Esophagus muscularis mucosa (tissue), 4 donors: ENCODE measurements around the gene RGS16. TPM values are rescaled to one million over a fixed set of nuclear protein-coding genes. Genes with fewer than 3 reads are reported as not detected.

Experiments used
- DNase-seq: peaks from one replicate; pipeline ENCODE4 v3.0.0-alpha.2; 2017; ENCODE audit errors: extremely low spot score
- H3K27ac ChIP-seq, 4 donors: fragments of 200-600 bp; sonication (generic); replicated peaks in 1 of 4; 1 replicate in 3 of 4; 2 replicates in 1 of 4; pipeline ENCODE4 v1.5.1; 2016 to 2019; ENCODE audit warnings: mild to moderate bottlenecking in 1 of 4
- H3K27me3 ChIP-seq, 4 donors: fragments of 200-600 bp; sonication (generic); one replicate each; pipeline versions ENCODE4 v1.5.1 to v1.6.0; 2016 to 2019
- H3K36me3 ChIP-seq, 4 donors: fragments of 200-600 bp; sonication (generic); one replicate each; pipeline ENCODE4 v1.5.1; 2016 to 2019
- H3K4me1 ChIP-seq, 4 donors: fragments of 200-600 bp; sonication (generic); one replicate each; pipeline ENCODE4 v1.5.1; 2016 to 2019
- H3K4me3 ChIP-seq, 4 donors: fragments of 200-600 bp; sonication (generic); 1 replicate in 2 of 4; 2 replicates in 2 of 4; pipeline ENCODE4 v1.5.1; 2016 to 2019; ENCODE audit warnings: mild to moderate bottlenecking in 4 of 4, moderate library complexity in 1 of 4
- H3K9me3 ChIP-seq, 4 donors: fragments of 200-600 bp; sonication (generic); 1 replicate in 3 of 4; 2 replicates in 1 of 4; pipeline ENCODE4 v1.5.1; 2016 to 2019
- CTCF ChIP-seq, 3 experiments: fragments of 200-600 bp in 2 of 3; fragments of 450-650 bp in 1 of 3; sonication (generic) in 2 of 3; IDR thresholded peaks; one replicate each; pipeline ENCODE4 v1.5.1; 2017 to 2019; ENCODE audit warnings: antibody characterized with exemption in 3 of 3, mild to moderate bottlenecking in 2 of 3, moderate library complexity in 1 of 3
- EP300 ChIP-seq: sonication (generic); formaldehyde crosslinking; IDR thresholded peaks from one replicate; pipeline ENCODE4 v1.6.1; 2017; ENCODE audit warnings: antibody characterized with exemption
- POLR2A ChIP-seq: fragments of 450-650 bp; IDR thresholded peaks from one replicate; pipeline ENCODE4 v1.6.1; 2017; ENCODE audit warnings: antibody characterized with exemption, moderate library complexity, mild to moderate bottlenecking, low read depth
- POLR2AphosphoS5 ChIP-seq, 2 donors: sonication (generic); formaldehyde crosslinking; IDR thresholded peaks; one replicate each; pipeline ENCODE4 v1.6.1; 2017; ENCODE audit warnings: antibody characterized with exemption in 2 of 2
- WGBS: methylation state at CpG from one replicate; pipeline ENCODE4 v1.1.5; 2018; 5-methylcytosine and 5-hydroxymethylcytosine counted together
- intact Hi-C: fragments of 100-400 bp; cut with DNase I; formaldehyde crosslinking; loops from one replicate; pipeline ENCODE4 v1.15.1; 2023
- total RNA-seq, 4 donors: library from RNA; depleted of rRNA; stranded (reverse); fragments of >200 nt; gene quantifications; one replicate each; pipeline versions ENCODE4 v1.1.0 to v1.2.1, GENCODE V29; 2016

Gene RGS16
- total RNA-seq, 4 donors from 2014 or later, result 0.83 to 19.7 (median 2.2) TPM

DNA sequence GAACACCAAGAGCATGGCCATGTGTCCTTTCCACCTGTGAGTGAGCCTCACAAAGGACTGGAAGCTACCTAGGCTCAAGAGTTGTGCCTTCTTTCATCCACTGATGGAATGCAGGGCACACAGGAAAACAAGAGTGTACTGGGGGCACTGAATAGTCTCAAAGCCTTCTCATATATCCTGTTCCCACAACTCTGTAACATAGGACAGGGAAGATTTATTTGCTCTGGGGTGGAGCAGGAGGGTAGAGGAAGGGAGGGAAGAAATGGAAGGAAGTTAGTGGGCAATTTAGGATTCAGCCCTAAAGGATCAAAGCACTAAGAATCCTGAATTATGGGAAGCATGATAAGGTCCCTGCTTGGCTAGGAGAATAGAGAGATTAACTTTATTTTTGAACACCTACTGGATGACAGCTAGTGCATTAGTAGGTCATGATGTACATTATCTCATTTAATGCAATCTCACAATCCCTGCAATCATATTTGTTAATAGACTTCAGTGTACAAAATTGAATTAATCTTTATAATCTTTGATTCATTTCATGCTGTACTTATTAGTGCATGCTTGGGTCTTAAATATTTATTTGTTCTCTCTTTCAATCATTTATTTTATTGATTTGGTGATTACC is 27.0 kb upstream of the RGS16 start:
- no peak overlapping the region for H3K27ac ChIP-seq
- no peak for TF ChIP-seq CTCF (IDR thresholded peaks at IDR 0.05)
- no peaks in the 10 kb centered on the region for H3K27me3 ChIP-seq
- H3K4me1 ChIP-seq, result peaks cover 0 to 8% (median 0%) of the 10 kb centered on the region in 4 donors
- DNase-seq, result no peak
- no peaks in the 10 kb centered on the region for H3K9me3 ChIP-seq
- intact Hi-C loops, result no loop called here
- H3K36me3 ChIP-seq, result no peaks in the 10 kb centered on the region
- no peak overlapping the region for H3K4me3 ChIP-seq

DNA sequence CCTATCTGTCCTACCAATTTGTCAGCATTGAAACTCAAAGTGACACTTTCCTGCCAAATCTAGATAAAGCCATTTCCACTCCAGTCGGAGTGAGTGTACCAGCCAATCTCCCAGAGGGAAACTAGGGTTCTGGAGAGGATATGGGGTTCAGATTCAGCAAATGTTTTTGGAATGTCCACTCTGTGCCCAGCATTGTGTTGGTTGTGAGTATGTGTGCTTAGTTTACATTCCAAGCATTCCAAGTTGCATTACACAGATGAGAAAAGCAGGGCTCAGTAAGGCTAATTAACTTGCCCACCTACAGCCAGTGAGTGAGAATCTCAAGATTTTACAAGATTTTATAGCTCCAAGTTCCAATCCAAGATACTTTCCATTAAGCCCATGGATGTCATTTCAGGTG is 26.4 kb upstream of the RGS16 start:
- peaks cover 0 to 8% (median 0%) of the 10 kb centered on the region in 4 donors for H3K4me1 ChIP-seq
- H3K4me3 ChIP-seq, result no peak overlapping the region
- H3K36me3 ChIP-seq, result no peaks in the 10 kb centered on the region
- no peak overlapping the region for H3K27ac ChIP-seq
- DNase-seq, result no peak
- H3K27me3 ChIP-seq, result no peaks in the 10 kb centered on the region
- H3K9me3 ChIP-seq, result no peaks in the 10 kb centered on the region
- 67% methylated on average over 1 of the region's 1 CpG for WGBS
- intact Hi-C loops, result no loop called here
- no peak for TF ChIP-seq POLR2A
- no peak for TF ChIP-seq EP300

DNA sequence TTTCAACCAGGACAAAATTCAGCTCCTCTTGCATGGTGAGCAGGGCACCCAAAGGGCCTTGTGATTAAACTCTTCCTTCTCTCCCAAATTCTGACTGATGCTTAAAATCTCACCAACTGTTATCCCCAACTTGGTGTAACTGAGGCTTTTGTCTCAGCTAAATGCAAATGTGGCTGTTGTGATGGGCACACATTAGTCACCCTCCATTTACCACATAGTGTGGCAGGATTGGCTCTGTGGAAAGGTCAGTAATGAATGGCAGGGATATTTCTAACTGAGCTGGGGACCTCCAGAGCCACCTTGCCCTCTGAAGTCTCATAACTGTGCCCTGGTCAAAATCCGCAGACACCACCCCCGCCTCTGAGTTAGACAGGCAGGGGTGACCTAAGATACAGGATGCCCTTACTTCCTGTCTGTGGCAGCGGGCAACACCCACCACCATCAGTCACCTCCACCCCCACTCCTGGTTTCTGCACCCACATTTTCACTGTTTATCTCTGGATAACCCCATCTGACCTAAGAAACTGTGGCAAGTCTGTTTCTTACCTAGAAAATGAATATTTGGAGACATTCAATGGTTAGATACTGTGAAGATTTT is 25.4 kb upstream of the RGS16 start:
- H3K4me3 ChIP-seq, result no peak overlapping the region
- intact Hi-C loops, result no loop called here
- H3K36me3 ChIP-seq, result no peaks in the 10 kb centered on the region
- no peak for TF ChIP-seq POLR2AphosphoS5 (IDR thresholded peaks at IDR 0.05)
- no peak for TF ChIP-seq EP300
- TF ChIP-seq POLR2A, result no peak
- no peak for TF ChIP-seq CTCF (IDR thresholded peaks at IDR 0.05)
- no peaks in the 10 kb centered on the region for H3K27me3 ChIP-seq
- no peak overlapping the region for H3K27ac ChIP-seq
- H3K9me3 ChIP-seq, result no peaks in the 10 kb centered on the region
- H3K4me1 ChIP-seq, result peaks cover 0 to 8% (median 0%) of the 10 kb centered on the region in 4 donors
- no peak for DNase-seq
- 83% methylated on average over 3 of the region's 3 CpGs for WGBS

- 71% methylated on average over 2 of the region's 2 CpGs for WGBS
- no peak overlapping the region for H3K27ac ChIP-seq
- H3K9me3 ChIP-seq, result no peaks in the 10 kb centered on the region
- TF ChIP-seq POLR2A, result no peak
- H3K27me3 ChIP-seq, result no peaks in the 10 kb centered on the region
- no peak for DNase-seq
- H3K4me3 ChIP-seq, result no peak overlapping the region
- H3K4me1 ChIP-seq, result peaks cover 0 to 8% (median 0%) of the 10 kb centered on the region in 4 donors
- intact Hi-C loops, result no loop called here
- H3K36me3 ChIP-seq, result no peaks in the 10 kb centered on the region
Observed at GRCh38 chr1:182629080-182629479, 24.9 kb upstream of the RGS16 start.

DNA sequence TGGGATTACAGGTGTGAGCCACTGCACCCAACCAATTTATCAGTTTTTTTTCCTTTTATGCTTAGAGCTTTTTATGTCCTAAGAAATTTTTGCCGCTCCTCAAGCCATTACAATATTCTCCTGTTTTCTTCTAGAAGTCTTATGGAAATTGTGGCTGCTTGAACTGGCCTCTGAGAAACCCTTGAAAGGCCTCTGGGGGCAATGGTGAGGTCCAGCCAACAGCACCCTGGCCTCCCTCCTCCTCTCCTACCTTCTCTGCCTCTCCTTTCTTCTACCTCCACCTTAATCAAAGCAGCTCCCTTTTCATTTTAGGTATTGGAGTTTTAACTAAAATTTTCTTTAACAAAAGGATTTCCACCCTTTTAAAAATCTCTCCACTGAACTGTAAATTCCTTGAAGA is 24.5 kb upstream of the RGS16 start:
- Histone ChIP-seq H3K36me3 (no peaks in the 10 kb centered on the region), H3K4me1 (peaks cover 0 to 8% (median 1%) of the 10 kb centered on the region in 4 donors), H3K4me3 (no peak overlapping the region), H3K9me3 (no peaks in the 10 kb centered on the region), H3K27me3 (no peaks in the 10 kb centered on the region), H3K27ac (no peak overlapping the region)
- intact Hi-C loops, result no loop called here
- DNase-seq, result no peak
- TF ChIP-seq POLR2AphosphoS5 (IDR thresholded peaks at IDR 0.05) (no peak), CTCF (IDR thresholded peaks at IDR 0.05) (no peak), EP300 (no peak), POLR2A (no peak)
- 35% methylated on average over 1 of the region's 1 CpG for WGBS

- 73% methylated on average over 2 of the region's 2 CpGs for WGBS
- no peaks in the 10 kb centered on the region for H3K9me3 ChIP-seq
- no peak for TF ChIP-seq POLR2AphosphoS5 (IDR thresholded peaks at IDR 0.05)
- TF ChIP-seq CTCF (IDR thresholded peaks at IDR 0.05), result no peak
- no peak for TF ChIP-seq EP300
- TF ChIP-seq POLR2A, result no peak
- no peak overlapping the region for H3K27ac ChIP-seq
- intact Hi-C loops, result no loop called here
- H3K4me1 ChIP-seq, result peaks cover 8 to 17% (median 11%) of the 10 kb centered on the region in 4 donors
- no peaks in the 10 kb centered on the region for H3K36me3 ChIP-seq
- H3K27me3 ChIP-seq, result no peaks in the 10 kb centered on the region
- no peak for DNase-seq
- no peak overlapping the region for H3K4me3 ChIP-seq
Observed at GRCh38 chr1:182627622-182628021, 23.4 kb upstream of the RGS16 start.
